GM21825 (cell line): ENCODE data around the gene FBXO31.
"Not testable (repeated sequence)": the region's sequence is repeated elsewhere in the genome, so short reads cannot be mapped to it uniquely, and the experiment has no call there.

Experiments
- ATAC-seq: cut with Tn5 transposase; IDR thresholded peaks from one replicate; pipeline ENCODE4 v1.9.1; 2021; ENCODE audit warnings: mild to moderate bottlenecking, moderate library complexity; ENCODE audit not compliant: unreplicated experiment

FBXO31 gene

GRCh38 chr16:87387942-87388817, 4.6 kb upstream of the FBXO31 start:
- peak; percentile 45 for ATAC-seq

- not testable (repeated sequence) for ATAC-seq
Observed at GRCh38 chr16:87384875-87385167, 1.2 kb upstream of the FBXO31 start.

GRCh38 chr16:87384162-87384874, 742 bp upstream of the FBXO31 start:
- ATAC-seq, result peak; percentile 1

GRCh38 chr16:87382023-87382785, 1.4 kb downstream of the FBXO31 start:
- ATAC-seq, result no peak

- ATAC-seq, result no peak
Observed at GRCh38 chr16:87380881-87381280, 2.7 kb downstream of the FBXO31 start.

- no peak for ATAC-seq
Observed at GRCh38 chr16:87380403-87380802, 3.2 kb downstream of the FBXO31 start.

- ATAC-seq, result not testable (repeated sequence)
Observed at GRCh38 chr16:87379312-87379752, 4.2 kb downstream of the FBXO31 start.

- ATAC-seq, result no peak
Observed at GRCh38 chr16:87376660-87377059, 6.9 kb downstream of the FBXO31 start.

GRCh38 chr16:87375426-87376135, 8.0 kb downstream of the FBXO31 start:
- ATAC-seq, result no peak

- ATAC-seq, result no peak
Observed at GRCh38 chr16:87374313-87374712, 9.3 kb downstream of the FBXO31 start.

- no peak for ATAC-seq
Observed at GRCh38 chr16:87372305-87372704, 11.3 kb downstream of the FBXO31 start.

GRCh38 chr16:87371261-87371866, 12.2 kb downstream of the FBXO31 start:
- ATAC-seq, result no peak

- no peak for ATAC-seq
Observed at GRCh38 chr16:87369796-87370719, 13.5 kb downstream of the FBXO31 start.

GRCh38 chr16:87369117-87369765, 14.3 kb downstream of the FBXO31 start:
- ATAC-seq, result no peak

- ATAC-seq, result no peak
Observed at GRCh38 chr16:87368029-87368770, 15.4 kb downstream of the FBXO31 start.

GRCh38 chr16:87367529-87367928, 16.0 kb downstream of the FBXO31 start:
- ATAC-seq, result no peak

GRCh38 chr16:87366930-87367329, 16.6 kb downstream of the FBXO31 start:
- ATAC-seq, result no peak

GRCh38 chr16:87366288-87366687, 17.3 kb downstream of the FBXO31 start:
- ATAC-seq, result no peak
